Measurements from ENCODE around the gene IQCH. TPM values are rescaled to one million over a fixed set of nuclear protein-coding genes. Genes with fewer than 3 reads are reported as not detected.

Gene IQCH
- polyA plus RNA-seq, 3 donors, result 0.03 TPM; not detected in 2

DNA sequence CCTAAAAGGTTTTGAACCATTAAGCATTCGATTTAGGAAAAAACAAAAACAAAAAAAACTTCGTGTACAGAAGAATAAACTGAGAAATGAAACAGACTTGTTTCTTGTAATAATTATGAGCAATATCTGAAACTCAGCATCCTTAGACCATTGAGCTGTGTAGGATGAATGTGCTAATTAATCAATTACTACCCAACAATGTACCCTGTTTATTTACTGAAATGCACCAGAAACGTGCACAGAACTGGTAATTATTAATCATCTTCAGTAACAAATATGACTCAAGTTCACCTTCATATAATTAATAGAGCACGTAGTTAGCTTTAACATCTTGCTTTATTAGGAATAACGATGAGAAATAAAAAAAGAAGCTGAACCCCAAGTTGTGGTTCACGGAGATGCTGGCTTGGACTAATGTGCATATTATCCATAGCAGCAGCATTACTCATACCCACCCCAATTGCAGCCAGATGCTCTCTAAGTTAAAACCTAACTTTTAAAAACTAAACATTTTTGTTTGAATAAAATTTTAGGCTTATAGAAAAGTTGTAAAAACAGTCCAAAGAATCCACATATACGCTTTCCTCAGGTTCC is 256.1 kb downstream of the IQCH start:
- TF ChIP-seq CTCF (IDR thresholded peaks at IDR 0.05), result no peak
- Histone ChIP-seq H3K4me3 (replicated peaks in 1 of 3; ENCODE audit: low read depth in 2 of 3, low read length in 3 of 3) (no peak overlapping the region), H3K4me2 (replicated peaks; ENCODE audit: extremely low read depth, low read length, poor library complexity, severe bottlenecking) (no peak overlapping the region), H3K9me3 (replicated peaks in 1 of 2; ENCODE audit: control insufficient read depth in 1 of 2, insufficient read depth in 1 of 2, low read length in 2 of 2) (no peaks in the 10 kb centered on the region), H4K20me1 (ENCODE audit: insufficient read depth, low read length) (no peaks in the 10 kb centered on the region), H3K36me3 (replicated peaks in 1 of 2; ENCODE audit: control insufficient read depth in 1 of 2, insufficient read depth in 2 of 2, low read length in 2 of 2) (peaks cover 3 to 23% of the 10 kb centered on the region in 2 donors), H3K4me1 (ENCODE audit: control insufficient read depth in 1 of 2, insufficient read depth in 2 of 2, low read length in 2 of 2) (peaks cover 21% of the 10 kb centered on the region in 2 donors), H2AFZ (ENCODE audit: insufficient read depth, low read depth, low read length, poor library complexity, severe bottlenecking) (no peak overlapping the region), H3K9ac (ENCODE audit: insufficient read depth, low read length, poor library complexity, severe bottlenecking) (no peak overlapping the region), H3K27me3 (ENCODE audit: control insufficient read depth in 2 of 2, insufficient read depth in 2 of 2, low read length in 2 of 2) (no peaks in the 10 kb centered on the region), H3K79me2 (ENCODE audit: insufficient read depth, low read length) (no peaks in the 10 kb centered on the region), H3K27ac (ENCODE audit: low read depth in 1 of 2, low read length in 2 of 2) (no peak overlapping the region)
- Mint-ChIP-seq H3K36me3 (peaks cover 20 to 33% of the 10 kb centered on the region in 2 donors), H3K4me3 (no peak overlapping the region), H3K27me3 (ENCODE audit: low read depth in 3 of 3) (no peaks in the 10 kb centered on the region), H3K27ac (no peak overlapping the region), H3K4me1 (peaks cover 27% of the 10 kb centered on the region), H3K9me3 (no peaks in the 10 kb centered on the region)
- no peak for DNase-seq
- WGBS (ENCODE audit: insufficient coverage), result no CpG with 5 or more reads among the region's 7 CpGs
- intact Hi-C loops (cut with micrococcal nuclease), result no loop called here

GRCh38 chr15:67511606-67512005 is 257.0 kb downstream of the IQCH start:
- H3K4me3 ChIP-seq (replicated peaks in 1 of 3; ENCODE audit: low read depth in 2 of 3, low read length in 3 of 3), result no peak overlapping the region
- WGBS (ENCODE audit: insufficient coverage), result no CpG with 5 or more reads among the region's 3 CpGs

More at GRCh38 chr15:67511606-67512005, 257.0 kb downstream of the IQCH start:
- no peaks in the 10 kb centered on the region for H4K20me1 ChIP-seq (ENCODE audit: insufficient read depth, low read length)
- no peaks in the 10 kb centered on the region for H3K27me3 Mint-ChIP-seq (ENCODE audit: low read depth in 3 of 3)
- no peak overlapping the region for H3K27ac ChIP-seq (ENCODE audit: low read depth in 1 of 2, low read length in 2 of 2)
- no peak for TF ChIP-seq CTCF (IDR thresholded peaks at IDR 0.05)
- H3K36me3 Mint-ChIP-seq, result peaks cover 20 to 33% of the 10 kb centered on the region in 2 donors
- no peak overlapping the region for H3K9ac ChIP-seq (ENCODE audit: insufficient read depth, low read length, poor library complexity, severe bottlenecking)
- intact Hi-C loops (cut with micrococcal nuclease), result no loop called here
- H3K79me2 ChIP-seq (ENCODE audit: insufficient read depth, low read length), result no peaks in the 10 kb centered on the region
- peaks cover 3 to 23% of the 10 kb centered on the region in 2 donors for H3K36me3 ChIP-seq (replicated peaks in 1 of 2; ENCODE audit: control insufficient read depth in 1 of 2, insufficient read depth in 2 of 2, low read length in 2 of 2)
- H2AFZ ChIP-seq (ENCODE audit: insufficient read depth, low read depth, low read length, poor library complexity, severe bottlenecking), result no peak overlapping the region
- H3K4me3 Mint-ChIP-seq, result no peak overlapping the region
- no peak overlapping the region for H3K27ac Mint-ChIP-seq
- DNase-seq, result no peak
- H3K9me3 Mint-ChIP-seq, result no peaks in the 10 kb centered on the region
- peaks cover 11 to 12% of the 10 kb centered on the region in 2 donors for H3K4me1 ChIP-seq (ENCODE audit: control insufficient read depth in 1 of 2, insufficient read depth in 2 of 2, low read length in 2 of 2)
- no peaks in the 10 kb centered on the region for H3K27me3 ChIP-seq (ENCODE audit: control insufficient read depth in 2 of 2, insufficient read depth in 2 of 2, low read length in 2 of 2)
- no peaks in the 10 kb centered on the region for H3K9me3 ChIP-seq (replicated peaks in 1 of 2; ENCODE audit: control insufficient read depth in 1 of 2, insufficient read depth in 1 of 2, low read length in 2 of 2)
- H3K4me2 ChIP-seq (replicated peaks; ENCODE audit: extremely low read depth, low read length, poor library complexity, severe bottlenecking), result no peak overlapping the region
- H3K4me1 Mint-ChIP-seq, result peaks cover 19% of the 10 kb centered on the region
